ENCODE measurements around the gene SYNPR.

SYNPR gene

GRCh38 chr3:63508305-63508704, 230.2 kb downstream of the SYNPR start:
- Histone ChIP-seq H3K27me3 (ENCODE audit: insufficient read depth, low read length) (no peaks in the 10 kb centered on the region), H2AFZ (ENCODE audit: low read length) (no peak overlapping the region), H3K27ac (ENCODE audit: low read depth, low read length, poor library complexity, severe bottlenecking) (no peak overlapping the region), H4K20me1 (ENCODE audit: insufficient read depth, low read length) (no peaks in the 10 kb centered on the region), H3K9me2 (ENCODE audit: low read depth, low read length) (no peaks in the 10 kb centered on the region), H3K4me2 (ENCODE audit: low read length) (no peak overlapping the region), H3K4me1 (ENCODE audit: insufficient read depth, low read length, severe bottlenecking) (no peaks in the 10 kb centered on the region), H3K79me2 (ENCODE audit: insufficient read depth, low read length) (no peaks in the 10 kb centered on the region), H3K9me3 (ENCODE audit: low read length) (no peaks in the 10 kb centered on the region), H3K4me3 (ENCODE audit: low read depth, low read length, poor library complexity, severe bottlenecking) (no peak overlapping the region), H3K36me3 (ENCODE audit: insufficient read depth, low read length) (no peaks in the 10 kb centered on the region), H3K9ac (ENCODE audit: low read length) (no peak overlapping the region), H3F3A (ENCODE audit: insufficient read depth, low read length) (no peaks in the 10 kb centered on the region)
- no peak for TF ChIP-seq EZH2 (IDR thresholded peaks at IDR 0.05; ENCODE audit: borderline replicate concordance, low read length)
- TF ChIP-seq CTCF (IDR thresholded peaks at IDR 0.05; ENCODE audit: low read length) = no peak

GRCh38 chr3:63508771-63509170, 230.7 kb downstream of the SYNPR start:
- no peak overlapping the region for H3K9ac ChIP-seq (ENCODE audit: low read length)
- H3K27me3 ChIP-seq (ENCODE audit: insufficient read depth, low read length) = no peaks in the 10 kb centered on the region
- H3K9me3 ChIP-seq (ENCODE audit: low read length) = no peaks in the 10 kb centered on the region
- no peaks in the 10 kb centered on the region for H3K79me2 ChIP-seq (ENCODE audit: insufficient read depth, low read length)
- H3K9me2 ChIP-seq (ENCODE audit: low read depth, low read length) = no peaks in the 10 kb centered on the region
- no peak overlapping the region for H3K4me3 ChIP-seq (ENCODE audit: low read depth, low read length, poor library complexity, severe bottlenecking)
- H3K36me3 ChIP-seq (ENCODE audit: insufficient read depth, low read length) = no peaks in the 10 kb centered on the region
- H4K20me1 ChIP-seq (ENCODE audit: insufficient read depth, low read length) = no peaks in the 10 kb centered on the region
- no peak overlapping the region for H3K4me2 ChIP-seq (ENCODE audit: low read length)
- no peak overlapping the region for H2AFZ ChIP-seq (ENCODE audit: low read length)
- H3K27ac ChIP-seq (ENCODE audit: low read depth, low read length, poor library complexity, severe bottlenecking) = no peak overlapping the region
- no peaks in the 10 kb centered on the region for H3K4me1 ChIP-seq (ENCODE audit: insufficient read depth, low read length, severe bottlenecking)
- no peak for TF ChIP-seq EZH2 (IDR thresholded peaks at IDR 0.05; ENCODE audit: borderline replicate concordance, low read length)
- no peak for TF ChIP-seq CTCF (IDR thresholded peaks at IDR 0.05; ENCODE audit: low read length)
- no peaks in the 10 kb centered on the region for H3F3A ChIP-seq (ENCODE audit: insufficient read depth, low read length)

DNA sequence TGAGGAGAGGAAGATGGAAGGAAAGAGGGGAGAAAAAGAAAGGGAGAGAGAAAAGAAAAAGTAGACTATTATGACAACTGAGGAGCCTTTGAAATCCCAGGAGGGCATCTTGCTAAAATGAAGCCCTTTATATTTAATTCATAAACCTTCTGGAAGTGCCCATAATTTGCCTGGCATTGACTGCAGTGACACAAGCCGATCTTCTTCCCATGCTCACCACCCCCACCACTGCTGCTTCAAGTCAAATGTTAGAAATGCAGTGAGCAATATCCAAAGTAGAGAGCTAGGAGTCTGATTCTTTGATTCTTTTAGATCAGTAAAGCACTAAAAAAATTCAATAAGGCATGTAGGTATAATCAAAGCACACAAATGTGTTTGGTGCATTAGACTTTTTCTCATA, 235.7 kb downstream of the SYNPR start:
- H3K9me2 ChIP-seq (ENCODE audit: low read depth, low read length) = no peaks in the 10 kb centered on the region
- H3K79me2 ChIP-seq (ENCODE audit: insufficient read depth, low read length) = no peaks in the 10 kb centered on the region
- H3K27me3 ChIP-seq (ENCODE audit: insufficient read depth, low read length) = no peaks in the 10 kb centered on the region
- no peak overlapping the region for H3K9ac ChIP-seq (ENCODE audit: low read length)
- H3K36me3 ChIP-seq (ENCODE audit: insufficient read depth, low read length) = no peaks in the 10 kb centered on the region
- no peak overlapping the region for H2AFZ ChIP-seq (ENCODE audit: low read length)
- no peaks in the 10 kb centered on the region for H4K20me1 ChIP-seq (ENCODE audit: insufficient read depth, low read length)
- no peaks in the 10 kb centered on the region for H3F3A ChIP-seq (ENCODE audit: insufficient read depth, low read length)
- H3K4me3 ChIP-seq (ENCODE audit: low read depth, low read length, poor library complexity, severe bottlenecking) = no peak overlapping the region
- TF ChIP-seq EZH2 (IDR thresholded peaks at IDR 0.05; ENCODE audit: borderline replicate concordance, low read length) = no peak
- TF ChIP-seq CTCF (IDR thresholded peaks at IDR 0.05; ENCODE audit: low read length) = no peak
- H3K4me2 ChIP-seq (ENCODE audit: low read length) = no peak overlapping the region
- no peaks in the 10 kb centered on the region for H3K4me1 ChIP-seq (ENCODE audit: insufficient read depth, low read length, severe bottlenecking)
- H3K9me3 ChIP-seq (ENCODE audit: low read length) = no peaks in the 10 kb centered on the region
- no peak overlapping the region for H3K27ac ChIP-seq (ENCODE audit: low read depth, low read length, poor library complexity, severe bottlenecking)

Measured in OCI-LY1 (cell line).